Activated naive CD4-positive, alpha-beta T cell treated with anti-CD3 and anti-CD28 coated beads, Interleukin-2, amount 50 U/mL, for 16 hours (primary cell): Measurements from ENCODE around the gene RBPJ.

Experiments used
- DNase-seq: peaks from one replicate; pipeline ENCODE4 v3.0.0-alpha.2; 2020

The RBPJ gene

GRCh38 chr4:26424153-26424552, 103.3 kb downstream of the RBPJ start:
- no peak for DNase-seq

GRCh38 chr4:26424838-26425237, 104.0 kb downstream of the RBPJ start:
- DNase-seq: no peak

GRCh38 chr4:26425953-26426352, 105.1 kb downstream of the RBPJ start:
- no peak for DNase-seq

GRCh38 chr4:26426892-26427291, 106.1 kb downstream of the RBPJ start:
- DNase-seq: no peak

- DNase-seq: no peak
Measured at GRCh38 chr4:26429910-26430309, 109.1 kb downstream of the RBPJ start.

- DNase-seq: no peak
Measured at GRCh38 chr4:26431461-26432180, 110.8 kb downstream of the RBPJ start.

GRCh38 chr4:26432419-26432818, 111.6 kb downstream of the RBPJ start:
- no peak for DNase-seq

- no peak for DNase-seq
Measured at GRCh38 chr4:26433556-26433955, 112.7 kb downstream of the RBPJ start.

- no peak for DNase-seq
Measured at GRCh38 chr4:26434030-26434639, 113.3 kb downstream of the RBPJ start.

- DNase-seq: no peak
Measured at GRCh38 chr4:26441102-26441501, 120.3 kb downstream of the RBPJ start.

- DNase-seq: no peak
Measured at GRCh38 chr4:26441771-26442170, 121.0 kb downstream of the RBPJ start.

- no peak for DNase-seq
Measured at GRCh38 chr4:26447378-26447777, 126.6 kb downstream of the RBPJ start.

- no peak for DNase-seq
Measured at GRCh38 chr4:26450418-26450817, 129.6 kb downstream of the RBPJ start.

- no peak for DNase-seq
Measured at GRCh38 chr4:26451597-26451996, 130.8 kb downstream of the RBPJ start.

GRCh38 chr4:26452565-26453531, 132.0 kb downstream of the RBPJ start:
- no peak for DNase-seq

GRCh38 chr4:26454961-26455360, 134.1 kb downstream of the RBPJ start:
- DNase-seq: no peak

GRCh38 chr4:26455571-26455970, 134.8 kb downstream of the RBPJ start:
- DNase-seq: no peak

- no peak for DNase-seq
Measured at GRCh38 chr4:26457412-26457811, 136.6 kb downstream of the RBPJ start.

- no peak for DNase-seq
Measured at GRCh38 chr4:26458157-26458561, 137.3 kb downstream of the RBPJ start.

- DNase-seq: no peak
Measured at GRCh38 chr4:26459054-26459755, 138.4 kb downstream of the RBPJ start.

GRCh38 chr4:26459756-26460530, 139.1 kb downstream of the RBPJ start:
- DNase-seq: no peak

GRCh38 chr4:26462874-26463273, 142.1 kb downstream of the RBPJ start:
- no peak for DNase-seq
